ENCODE data around the gene COL11A2. TPM values are rescaled to one million over a fixed set of nuclear protein-coding genes. Genes with fewer than 3 reads are reported as not detected.

Gene COL11A2
- total RNA-seq, 2 experiments from 2014 or later: 0.69 to 1.0 TPM

DNA sequence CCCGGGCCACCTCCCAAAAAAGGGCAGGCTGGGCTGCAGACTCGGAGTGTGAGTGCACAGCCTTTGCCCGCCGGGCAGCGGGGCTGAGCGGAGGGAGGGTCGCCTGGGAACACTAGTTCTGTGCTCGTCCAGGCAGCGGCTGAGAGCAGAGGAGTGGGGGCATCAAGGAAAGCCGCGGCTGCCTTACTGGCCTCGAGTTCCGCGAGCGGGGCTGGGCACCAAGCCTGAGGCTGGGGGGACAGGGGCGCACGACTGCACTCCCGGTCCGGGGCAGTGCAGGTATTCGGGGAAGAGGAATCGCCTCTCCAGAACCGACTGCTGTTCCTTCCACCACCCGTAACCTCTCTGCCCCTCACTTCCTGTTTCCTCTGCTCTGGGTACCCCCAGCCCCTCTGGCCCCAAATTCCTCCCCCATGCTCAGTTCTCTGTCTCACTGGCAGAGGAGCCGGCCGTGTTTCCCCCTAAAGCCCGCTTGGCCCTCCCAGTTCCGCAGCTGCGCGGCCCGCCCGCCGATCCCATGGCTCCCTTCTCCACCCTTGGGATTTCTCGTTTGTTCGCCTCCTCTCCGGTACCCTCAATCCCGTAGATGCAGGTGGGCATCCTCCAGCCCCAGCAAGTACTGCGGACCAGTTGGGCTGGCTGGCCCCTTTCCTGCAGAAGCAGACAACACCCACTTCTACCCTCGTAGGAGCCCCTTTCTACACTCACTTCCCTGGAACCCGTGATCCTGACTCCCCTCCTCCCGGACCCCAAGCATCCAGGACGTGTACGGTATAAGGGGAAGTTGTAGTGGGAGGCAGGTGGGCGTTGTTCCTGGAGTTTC, 21.1 kb upstream of the COL11A2 start:
- Mint-ChIP-seq H3K36me3 (peaks cover 30% of the 10 kb centered on the region), H3K9me3 (no peaks in the 10 kb centered on the region), H3K27ac (no peak overlapping the region), H3K4me1 (ENCODE audit: low read depth) (peaks cover 34% of the 10 kb centered on the region), H3K4me3 (peak overlapping the region; percentile 27), H3K27me3 (peaks cover 27% of the 10 kb centered on the region)
- POLR2A ChIA-PET: no interaction called here
- intact Hi-C loops (cut with micrococcal nuclease): no loop called here
- CTCF ChIA-PET: no interaction called here
- DNase-seq: peak; percentile 27

DNA sequence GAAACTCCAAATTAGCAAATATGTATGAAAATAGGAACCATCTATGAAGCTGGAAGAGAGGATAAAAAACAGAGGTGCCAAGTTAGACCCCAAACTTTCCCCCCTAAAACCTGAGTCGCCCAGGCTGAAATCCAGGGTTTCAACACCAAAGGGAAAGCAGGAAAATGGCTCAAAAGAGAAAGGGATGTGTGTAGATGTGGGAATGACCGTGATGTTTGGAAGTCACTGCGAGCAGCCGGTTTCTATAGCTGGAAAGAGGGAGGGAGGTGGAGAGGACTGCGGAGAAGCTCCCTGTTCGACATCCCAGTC, 20.5 kb upstream of the COL11A2 start:
- Mint-ChIP-seq H3K36me3 (peaks cover 30% of the 10 kb centered on the region), H3K4me3 (no peak overlapping the region), H3K9me3 (no peaks in the 10 kb centered on the region), H3K4me1 (ENCODE audit: low read depth) (peaks cover 34% of the 10 kb centered on the region), H3K27ac (no peak overlapping the region), H3K27me3 (peaks cover 21% of the 10 kb centered on the region)
- ChIA-PET CTCF (no interaction called here), POLR2A (no interaction called here)
- DNase-seq: no peak
- intact Hi-C loops (cut with micrococcal nuclease): no loop called here

DNA sequence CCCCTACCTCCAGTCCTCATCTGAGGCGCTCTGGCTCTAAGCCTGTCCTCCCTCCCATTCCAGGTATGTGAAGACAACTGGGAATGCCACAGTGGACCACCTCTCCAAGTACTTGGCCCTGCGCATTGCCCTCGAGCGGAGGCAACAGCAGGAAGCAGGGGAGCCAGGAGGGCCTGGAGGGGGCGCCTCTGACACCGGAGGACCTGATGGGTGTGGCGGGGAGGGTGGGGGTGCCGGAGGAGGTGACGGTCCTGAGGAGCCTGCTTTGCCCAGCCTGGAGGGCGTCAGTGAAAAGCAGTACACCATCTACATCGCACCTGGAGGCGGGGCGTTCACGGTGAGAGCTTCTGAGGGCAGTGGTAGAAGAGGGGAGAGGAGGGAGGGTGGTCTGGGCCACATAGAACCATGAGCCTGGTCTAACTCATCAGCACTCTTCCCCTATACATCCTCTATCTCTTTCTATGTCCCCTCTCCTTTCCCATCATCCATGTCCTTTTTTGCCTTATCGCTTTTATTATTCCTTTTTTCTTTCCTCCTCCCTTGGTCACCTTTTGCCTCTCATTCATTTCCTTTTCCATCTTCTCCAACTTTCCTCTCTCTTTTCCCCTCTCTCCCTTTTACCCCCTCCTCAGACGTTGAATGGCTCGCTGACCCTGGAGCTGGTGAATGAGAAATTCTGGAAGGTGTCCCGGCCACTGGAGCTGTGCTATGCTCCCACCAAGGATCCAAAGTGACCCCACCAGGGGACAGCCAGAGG, 19.6 kb upstream of the COL11A2 start:
- Mint-ChIP-seq H3K4me1 (ENCODE audit: low read depth) (peaks cover 38% of the 10 kb centered on the region), H3K9me3 (no peaks in the 10 kb centered on the region), H3K36me3 (peaks cover 30% of the 10 kb centered on the region), H3K27me3 (peaks cover 20% of the 10 kb centered on the region), H3K27ac (no peak overlapping the region), H3K4me3 (no peak overlapping the region)
- ChIA-PET CTCF (no interaction called here), POLR2A (no interaction called here)
- peak; percentile 10 for DNase-seq
- intact Hi-C loops (cut with micrococcal nuclease): no loop called here

DNA sequence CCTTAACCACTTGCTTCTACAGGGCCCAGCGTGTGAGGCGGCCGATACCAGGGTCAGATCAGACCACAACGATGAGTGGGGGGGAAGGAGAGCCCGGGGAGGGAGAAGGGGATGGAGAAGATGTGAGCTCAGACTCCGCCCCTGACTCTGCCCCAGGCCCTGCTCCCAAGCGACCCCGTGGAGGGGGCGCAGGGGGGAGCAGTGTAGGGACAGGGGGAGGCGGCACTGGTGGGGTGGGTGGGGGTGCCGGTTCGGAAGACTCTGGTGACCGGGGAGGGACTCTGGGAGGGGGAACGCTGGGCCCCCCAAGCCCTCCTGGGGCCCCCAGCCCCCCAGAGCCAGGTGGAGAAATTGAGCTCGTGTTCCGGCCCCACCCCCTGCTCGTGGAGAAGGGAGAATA, 18.9 kb upstream of the COL11A2 start:
- H3K9me3 Mint-ChIP-seq: no peaks in the 10 kb centered on the region
- H3K27me3 Mint-ChIP-seq: peaks cover 20% of the 10 kb centered on the region
- H3K4me1 Mint-ChIP-seq (ENCODE audit: low read depth): peaks cover 43% of the 10 kb centered on the region
- H3K4me3 Mint-ChIP-seq: no peak overlapping the region
- peak; percentile 1 for DNase-seq
- no peak overlapping the region for H3K27ac Mint-ChIP-seq
- H3K36me3 Mint-ChIP-seq: peaks cover 30% of the 10 kb centered on the region
- POLR2A ChIA-PET: no interaction called here
- intact Hi-C loops (cut with micrococcal nuclease): no loop called here
- CTCF ChIA-PET: no interaction called here

DNA sequence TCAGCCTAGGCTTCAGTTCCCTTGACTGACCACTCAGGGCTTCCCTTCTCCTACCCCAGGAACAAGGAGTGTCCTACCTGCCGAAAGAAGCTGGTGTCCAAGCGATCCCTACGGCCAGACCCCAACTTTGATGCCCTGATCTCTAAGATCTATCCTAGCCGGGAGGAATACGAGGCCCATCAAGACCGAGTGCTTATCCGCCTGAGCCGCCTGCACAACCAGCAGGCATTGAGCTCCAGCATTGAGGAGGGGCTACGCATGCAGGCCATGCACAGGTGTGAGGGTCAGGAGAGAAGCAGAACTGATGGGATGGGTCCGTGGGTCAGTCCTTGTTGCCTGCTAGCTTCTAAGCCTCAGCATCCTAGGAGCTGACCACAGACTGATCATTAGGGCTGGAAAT, 17.6 kb upstream of the COL11A2 start:
- ChIA-PET POLR2A (no interaction called here), CTCF (interaction anchor here (2.5 to 2.9 kb wide), 2 partner anchors 12 to 39 kb away, joined by 19 to 21 read pairs; no protein-coding TSS in a partner anchor)
- H3K4me1 Mint-ChIP-seq (ENCODE audit: low read depth): peaks cover 55% of the 10 kb centered on the region
- intact Hi-C loops (cut with micrococcal nuclease): loop anchor here (5.0 kb wide), 1 partner anchor 368 kb away; the partner anchor contains the start of gene PSMB8
- no peaks in the 10 kb centered on the region for H3K9me3 Mint-ChIP-seq
- H3K27me3 Mint-ChIP-seq: peaks cover 20% of the 10 kb centered on the region
- H3K36me3 Mint-ChIP-seq: peaks cover 30% of the 10 kb centered on the region
- peak; percentile 5 for DNase-seq
- H3K4me3 Mint-ChIP-seq: peak overlapping the region; percentile 88
- no peak overlapping the region for H3K27ac Mint-ChIP-seq

DNA sequence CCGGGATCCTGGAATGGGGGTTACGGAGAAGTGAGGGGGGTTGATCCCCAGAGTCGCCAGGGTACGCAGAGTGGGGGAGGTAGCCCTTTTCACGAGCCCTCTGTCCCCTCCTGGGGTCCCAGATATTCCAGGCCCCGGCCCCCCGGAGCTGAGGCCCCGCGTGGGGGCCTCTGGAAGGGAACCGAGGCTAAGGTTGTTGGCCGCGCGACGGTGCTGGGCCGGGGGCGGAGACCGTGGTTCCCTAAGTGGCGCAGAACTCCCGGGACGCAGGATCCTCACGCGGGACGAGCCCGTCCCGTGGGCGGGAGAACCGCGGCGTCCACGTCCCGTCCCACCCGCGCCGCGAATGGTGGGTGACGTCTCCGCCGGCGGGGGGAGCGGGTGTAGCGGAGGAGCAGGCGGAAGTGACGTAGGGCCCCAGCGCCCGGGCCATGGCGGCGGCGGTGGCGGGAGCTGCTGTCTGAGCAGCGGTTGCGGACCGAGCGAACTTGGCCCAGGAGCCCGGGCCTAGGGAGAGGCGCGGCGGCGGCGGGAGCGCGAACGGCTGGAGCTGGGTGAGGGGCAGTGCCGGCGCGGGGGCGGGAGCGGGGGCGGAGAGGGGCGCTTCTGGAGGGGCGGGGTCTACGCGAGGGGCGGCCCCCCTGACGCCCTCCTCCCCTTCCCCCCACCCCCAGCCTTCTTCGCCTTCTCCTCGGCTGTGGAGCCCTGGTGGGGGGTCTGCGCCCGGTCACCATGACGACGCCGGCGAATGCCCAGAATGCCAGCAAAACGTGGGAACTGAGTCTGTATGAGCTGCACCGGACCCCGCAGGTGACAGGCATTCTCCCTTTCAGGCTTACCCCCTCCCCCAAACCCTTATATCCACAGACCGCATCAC, 16.1 kb upstream of the COL11A2 start, which contains the start of gene RING1:
Gene RING1, plus strand, starts transcription at position 410 of the 877 bp plus-strand sequence. Its CDS starts 323 bp downstream, at position 733.
- Mint-ChIP-seq H3K4me1 (ENCODE audit: low read depth) (peaks cover 57% of the 10 kb centered on the region), H3K36me3 (peaks cover 37% of the 10 kb centered on the region), H3K27me3 (peaks cover 10% of the 10 kb centered on the region), H3K4me3 (peak within 1 kb of the TSS; percentile 88), H3K27ac (peak within 1 kb of the TSS; percentile 84), H3K9me3 (no peaks in the 10 kb centered on the region)
- ChIA-PET POLR2A (interaction anchor here (1.0 to 2.0 kb wide), 6 partner anchors 9 to 236 kb away, joined by 3 to 9 read pairs (median 6); partner anchors contain the start of genes RPS18 and VPS52), CTCF (interaction anchor here (0.6 to 2.9 kb wide), 8 partner anchors 10 to 224 kb away, joined by 3 to 21 read pairs (median 4); partner anchors contain the start of genes RGL2 and VPS52)
- intact Hi-C loops (cut with micrococcal nuclease): loop anchor here (5.0 kb wide), 1 partner anchor 366 kb away; the partner anchor contains the start of gene PSMB8
- DNase-seq: peak; percentile 89

DNA sequence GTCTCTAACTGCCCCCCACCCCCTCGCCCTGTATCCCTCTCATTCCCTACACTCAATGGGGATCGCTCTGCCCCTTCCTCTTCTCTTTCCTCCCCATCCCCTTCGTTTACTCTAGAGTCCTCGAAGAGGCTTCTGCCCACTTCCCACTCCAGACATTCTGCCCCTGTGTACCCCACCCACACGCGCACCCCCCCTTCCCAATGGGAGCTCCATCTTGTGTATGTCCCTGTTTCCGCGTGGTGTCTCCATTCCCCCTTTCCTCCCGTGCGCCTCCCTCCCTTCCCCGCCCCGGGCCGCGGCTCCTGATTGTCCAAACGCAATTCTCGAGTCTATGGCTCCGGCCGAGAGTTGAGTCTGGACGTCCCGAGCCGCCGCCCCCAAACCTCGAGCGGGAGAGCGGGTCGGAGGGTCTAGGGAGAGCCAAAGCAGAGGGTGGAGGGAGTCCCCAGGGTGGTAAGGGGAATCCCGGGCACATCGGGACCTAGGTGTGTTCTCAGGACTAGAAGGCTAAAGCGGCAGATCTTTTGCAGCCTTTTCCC, 15.4 kb upstream of the COL11A2 start:
- Mint-ChIP-seq H3K27ac (peak overlapping the region; percentile 84), H3K36me3 (peaks cover 44% of the 10 kb centered on the region), H3K27me3 (peaks cover 2% of the 10 kb centered on the region), H3K9me3 (no peaks in the 10 kb centered on the region), H3K4me1 (ENCODE audit: low read depth) (peaks cover 57% of the 10 kb centered on the region), H3K4me3 (peak overlapping the region; percentile 88)
- DNase-seq: peak; percentile 30
- ChIA-PET CTCF (interaction anchor here (1.3 to 2.9 kb wide), 5 partner anchors 9 to 223 kb away, joined by 4 to 21 read pairs (median 5); partner anchors contain the start of gene RGL2), POLR2A (interaction anchor here (1.3 to 2.0 kb wide), 3 partner anchors 8 to 41 kb away, joined by 5 to 9 read pairs (median 8); no protein-coding TSS in a partner anchor)
- intact Hi-C loops (cut with micrococcal nuclease): loop anchor here (5.0 kb wide), 1 partner anchor 365 kb away; the partner anchor contains the start of gene PSMB8

DNA sequence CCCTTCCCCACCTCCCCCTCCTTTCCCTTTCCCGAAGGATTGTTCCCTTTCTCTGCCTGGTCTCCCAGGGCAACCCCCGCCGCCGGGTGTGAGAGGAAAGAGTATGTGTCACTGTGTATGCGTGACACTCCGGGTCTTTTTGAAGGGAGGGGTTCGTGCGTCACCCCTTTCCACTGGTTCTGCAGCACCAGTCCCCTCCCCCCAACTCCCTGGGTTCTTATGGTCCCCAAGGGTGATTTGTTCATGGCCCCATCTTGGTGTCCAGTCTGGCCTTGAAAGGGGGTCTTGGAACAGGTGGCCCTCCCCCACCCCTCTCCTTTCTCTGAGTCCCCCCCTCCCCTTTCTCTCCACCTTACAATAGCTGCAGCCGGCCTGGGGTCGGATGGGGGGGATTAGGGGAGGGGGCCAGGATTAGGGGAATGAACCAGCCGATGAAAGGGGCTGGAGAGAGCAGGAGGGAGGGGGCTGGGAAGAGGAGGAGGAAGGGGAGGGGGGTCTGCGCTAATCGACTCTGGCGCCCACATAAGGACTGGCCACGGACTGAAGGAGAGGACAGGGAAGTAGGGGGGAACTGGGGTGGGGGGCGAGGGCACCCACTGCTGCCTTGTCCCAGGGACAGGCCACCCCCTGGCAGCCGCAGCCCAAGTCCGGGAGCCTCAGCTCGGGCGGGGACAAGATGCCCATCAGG, 14.7 kb upstream of the COL11A2 start:
- DNase-seq: no peak
- peak overlapping the region; percentile 88 for H3K4me3 Mint-ChIP-seq
- ChIA-PET POLR2A (no interaction called here), CTCF (no interaction called here)
- intact Hi-C loops (cut with micrococcal nuclease): loop anchor here (5.0 kb wide), 1 partner anchor 365 kb away; the partner anchor contains the start of gene PSMB8
- peaks cover 44% of the 10 kb centered on the region for H3K36me3 Mint-ChIP-seq
- H3K4me1 Mint-ChIP-seq (ENCODE audit: low read depth): peaks cover 61% of the 10 kb centered on the region
- no peaks in the 10 kb centered on the region for H3K27me3 Mint-ChIP-seq
- no peaks in the 10 kb centered on the region for H3K9me3 Mint-ChIP-seq
- H3K27ac Mint-ChIP-seq: peak overlapping the region; percentile 91

DNA sequence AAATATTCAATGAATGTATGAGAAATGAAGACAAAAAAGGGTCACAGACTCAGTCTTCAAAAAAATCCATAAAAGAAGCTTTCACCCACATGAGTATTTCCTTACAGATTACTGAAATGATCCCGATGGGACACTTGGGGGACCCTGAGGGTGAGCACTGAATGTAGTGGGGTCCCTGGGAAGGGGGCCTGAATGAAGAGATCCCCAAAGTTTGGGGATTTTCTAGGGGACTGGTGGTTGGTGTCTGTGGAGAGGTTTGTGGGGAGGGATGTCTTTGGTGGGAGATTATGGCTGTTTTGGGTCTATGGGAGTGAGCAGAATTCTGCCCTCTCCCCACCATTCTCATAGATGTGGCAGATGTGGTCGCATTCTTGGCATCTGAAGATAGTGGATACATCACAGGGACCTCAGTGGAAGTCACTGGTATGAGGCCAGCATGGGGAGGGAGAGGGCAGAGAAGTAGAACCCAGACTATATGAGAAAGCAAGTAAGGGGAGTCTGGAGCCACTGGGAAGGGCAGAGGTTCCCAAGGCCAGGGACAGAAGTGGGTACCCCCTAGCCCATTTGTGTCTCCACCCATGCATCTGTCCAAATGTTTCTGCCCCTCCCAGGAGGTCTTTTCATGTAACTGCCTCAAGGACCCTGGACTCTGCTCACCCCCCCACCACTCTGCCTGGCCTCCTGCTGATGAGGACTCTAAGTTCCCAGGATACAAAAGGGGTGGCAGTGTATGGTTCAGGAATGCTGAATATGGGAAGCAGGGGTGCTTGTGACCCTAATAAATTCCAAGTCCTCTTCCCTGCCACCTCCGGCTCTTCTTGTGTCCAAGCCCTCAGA, 14.0 kb upstream of the COL11A2 start:
- H3K4me1 Mint-ChIP-seq (ENCODE audit: low read depth): peaks cover 67% of the 10 kb centered on the region
- intact Hi-C loops (cut with micrococcal nuclease): loop anchor here (5.0 kb wide), 1 partner anchor 364 kb away; the partner anchor contains the start of gene PSMB8
- no peaks in the 10 kb centered on the region for H3K9me3 Mint-ChIP-seq
- no peaks in the 10 kb centered on the region for H3K27me3 Mint-ChIP-seq
- POLR2A ChIA-PET: interaction anchor here (2.0 kb wide), 1 partner anchor 44 kb away, joined by 9 read pairs; no protein-coding TSS in a partner anchor
- peak; percentile 47 for DNase-seq
- CTCF ChIA-PET: interaction anchor here (1.9 to 3.8 kb wide), 2 partner anchors 42 to 66 kb away, joined by 6 to 16 read pairs; partner anchors contain the start of genes RPS18 and VPS52
- peaks cover 46% of the 10 kb centered on the region for H3K36me3 Mint-ChIP-seq
- H3K4me3 Mint-ChIP-seq: peak overlapping the region; percentile 85
- H3K27ac Mint-ChIP-seq: peak overlapping the region; percentile 91
